IMR-90 (cell line): ENCODE measurements around the gene MPST. TPM values are rescaled to one million over a fixed set of nuclear protein-coding genes. Genes with fewer than 3 reads are reported as not detected.

ENCODE experiments used
- ATAC-seq: fragments of 200-7000 bp; cut with Tn5 transposase; 2 replicates; pipeline ENCODE4 v1.9.1; 2020; ENCODE audit warnings: low read depth, mild to moderate bottlenecking, moderate library complexity
- BruUV-seq: library from RNA; stranded (reverse); fragments of 400-500 nt; replicated peaks from 2 replicates; lab custom pipeline; 2021; lab: Mats Ljungman, UMichigan
- CTCF ChIA-PET: fragments of 300-600 bp; formaldehyde crosslinking; extraction: SDS; loops from one replicate; lab custom pipeline; 2021; ENCODE audit warnings: antibody characterized with exemption; lab: Yijun Ruan, JAX
- POLR2A ChIA-PET: fragments of 300-600 bp; sonication (Branson Sonifier 250); formaldehyde crosslinking; loops from one replicate; lab custom pipeline; 2022; ENCODE audit warnings: antibody characterized with exemption; ENCODE audit not compliant: unreplicated experiment; lab: Charles Lee
- DNase-seq: peaks from one replicate; pipeline ENCODE4 v3.0.0; 2013
- H2AFZ ChIP-seq: replicated peaks from 2 replicates; pipeline ENCODE3; 2013; ENCODE audit warnings: low read length, mild to moderate bottlenecking; ENCODE audit not compliant: poor library complexity
- H2AK5ac ChIP-seq: 2 replicates; pipeline ENCODE4 v1.6.1; 2013; ENCODE audit warnings: low read depth, low read length, inconsistent platforms
- H2AK9ac ChIP-seq: replicated peaks from 2 replicates; pipeline ENCODE3; 2013; ENCODE audit warnings: mild to moderate bottlenecking, low read depth, low read length, moderate library complexity; ENCODE audit not compliant: poor library complexity
- H2BK120ac ChIP-seq: 2 replicates; pipeline ENCODE4 v1.6.1; 2013; ENCODE audit warnings: low read depth, low read length, inconsistent platforms
- H2BK15ac ChIP-seq: 3 replicates; pipeline ENCODE4 v1.6.1; 2013; ENCODE audit warnings: low read depth, low read length, inconsistent platforms
- H2BK20ac ChIP-seq: 2 replicates; pipeline ENCODE4 v1.6.1; 2013; ENCODE audit warnings: low read depth, mild to moderate bottlenecking, inconsistent platforms, low read length, moderate library complexity
- H2BK5ac ChIP-seq: 2 replicates; pipeline ENCODE4 v1.6.1; 2013; ENCODE audit warnings: mild to moderate bottlenecking, low read depth, low read length, inconsistent platforms; ENCODE audit not compliant: poor library complexity, severe bottlenecking
- H3K14ac ChIP-seq: replicated peaks from 2 replicates; pipeline ENCODE4 v1.6.1; 2013; ENCODE audit warnings: low read depth, low read length, inconsistent platforms
- H3K18ac ChIP-seq: 2 replicates; pipeline ENCODE4 v1.6.1; 2013; ENCODE audit warnings: low read depth, low read length, control low read depth
- H3K23ac ChIP-seq: 2 replicates; pipeline ENCODE4 v1.6.1; 2013; ENCODE audit warnings: low read depth, low read length, inconsistent platforms
- H3K27ac ChIP-seq: 2 replicates; pipeline ENCODE4 v1.5.1; 2013; ENCODE audit warnings: mild to moderate bottlenecking, control low read depth, low read length; ENCODE audit not compliant: insufficient read depth
- H3K27me3 ChIP-seq: 2 replicates; pipeline ENCODE4 v1.6.1; 2013; ENCODE audit warnings: low read length; ENCODE audit not compliant: control insufficient read depth, insufficient read depth
- H3K36me3 ChIP-seq: 2 replicates; pipeline ENCODE4 v1.6.1; 2013; ENCODE audit warnings: low read length, mixed read lengths; ENCODE audit not compliant: control insufficient read depth, insufficient read depth
- H3K4ac ChIP-seq: 2 replicates; pipeline ENCODE4 v1.6.1; 2013; ENCODE audit warnings: low read depth, low read length, inconsistent platforms
- H3K4me1 ChIP-seq: 2 replicates; pipeline ENCODE4 v1.6.1; 2013; ENCODE audit warnings: low read length, mixed read lengths; ENCODE audit not compliant: control insufficient read depth, insufficient read depth
- H3K4me2 ChIP-seq: 2 replicates; pipeline ENCODE4 v1.6.1; 2013; ENCODE audit warnings: low read depth, mild to moderate bottlenecking, control low read depth, low read length, moderate library complexity
- H3K4me3 ChIP-seq: 2 replicates; pipeline ENCODE4 v1.5.1; 2013; ENCODE audit warnings: low read depth, mild to moderate bottlenecking, control low read depth, low read length, moderate library complexity; ENCODE audit not compliant: insufficient read depth
- H3K56ac ChIP-seq: 2 replicates; pipeline ENCODE4 v1.6.1; 2013; ENCODE audit warnings: low read length, inconsistent platforms; ENCODE audit not compliant: insufficient read depth; ENCODE audit errors: extremely low read depth
- H3K79me1 ChIP-seq, 2 experiments: 2 replicates each; pipeline ENCODE4 v1.6.1; 2013; ENCODE audit warnings: low read length in 2 of 2, inconsistent platforms in 1 of 2, low read depth in 1 of 2
- H3K9ac ChIP-seq: 2 replicates; pipeline ENCODE4 v1.6.1; 2013; ENCODE audit warnings: low read depth, low read length, control low read depth
- H3K9me1 ChIP-seq: 2 replicates; pipeline ENCODE4 v1.6.1; 2013; ENCODE audit warnings: low read length, inconsistent platforms; ENCODE audit not compliant: insufficient read depth
- H3K9me3 ChIP-seq: 2 replicates; pipeline ENCODE4 v1.6.1; 2013; ENCODE audit warnings: low read length; ENCODE audit not compliant: control insufficient read depth, insufficient read depth
- H4K20me1 ChIP-seq: 2 replicates; pipeline ENCODE4 v1.6.1; 2013; ENCODE audit warnings: low read length, inconsistent platforms; ENCODE audit not compliant: insufficient read depth
- H4K5ac ChIP-seq: 2 replicates; pipeline ENCODE4 v1.6.1; 2013; ENCODE audit warnings: mild to moderate bottlenecking, low read depth, low read length, control low read depth
- H4K8ac ChIP-seq, 2 experiments: 2 replicates each; pipeline ENCODE4 v1.6.1; 2013; ENCODE audit warnings: low read depth in 2 of 2, low read length in 2 of 2, control low read depth in 1 of 2, inconsistent platforms in 1 of 2
- H4K91ac ChIP-seq: 2 replicates; pipeline ENCODE4 v1.6.1; 2013; ENCODE audit warnings: low read depth, low read length, inconsistent platforms; ENCODE audit not compliant: insufficient read depth
- BHLHE40 ChIP-seq: fragments of 150-350 bp; IDR thresholded peaks from 2 replicates; pipeline ENCODE4 v1.6.1; 2016; ENCODE audit warnings: mild to moderate bottlenecking, low read depth, low read length
- CEBPB ChIP-seq: IDR thresholded peaks from 2 replicates; pipeline ENCODE4 v1.6.1; 2012; ENCODE audit warnings: low read depth, low read length, improper control_type of control experiment
- CHD1 ChIP-seq: IDR thresholded peaks from 2 replicates; pipeline ENCODE4 v1.6.1; 2012; ENCODE audit warnings: low read depth, low read length, improper control_type of control experiment
- CTCF ChIP-seq: conservative IDR thresholded peaks from 2 replicates; pipeline ENCODE4 v1.5.1; 2012; ENCODE audit warnings: mild to moderate bottlenecking, low read depth, low read length, improper control_type of control experiment
- ELK1 ChIP-seq: fragments of 150-350 bp; IDR thresholded peaks from 2 replicates; pipeline ENCODE4 v1.6.1; 2016; ENCODE audit warnings: low read depth, mild to moderate bottlenecking, low read length, moderate library complexity, borderline replicate concordance
- FOS ChIP-seq: fragments of 150-350 bp; IDR thresholded peaks from 2 replicates; pipeline ENCODE4 v1.6.1; 2016; ENCODE audit warnings: low read depth, low read length
- MAFK ChIP-seq: IDR thresholded peaks from 2 replicates; pipeline ENCODE4 v1.6.1; 2012; ENCODE audit warnings: low read depth, low read length, improper control_type of control experiment
- MAZ ChIP-seq: IDR thresholded peaks from 2 replicates; pipeline ENCODE4 v1.6.1; 2012; ENCODE audit warnings: low read depth, mild to moderate bottlenecking, low read length, improper control_type of control experiment, moderate library complexity, borderline replicate concordance
- MXI1 ChIP-seq: IDR thresholded peaks from 2 replicates; pipeline ENCODE4 v1.6.1; 2012; ENCODE audit warnings: low read depth, mild to moderate bottlenecking, low read length, moderate library complexity, borderline replicate concordance
- NFE2L2 ChIP-seq: fragments of 150-350 bp; IDR thresholded peaks from 2 replicates; pipeline ENCODE4 v1.6.1; 2016; ENCODE audit warnings: low read depth, mild to moderate bottlenecking, low read length
- POLR2A ChIP-seq: IDR thresholded peaks from 2 replicates; pipeline ENCODE4 v1.6.1; 2012; ENCODE audit warnings: mild to moderate bottlenecking, low read depth, low read length
- RAD21 ChIP-seq: IDR thresholded peaks from 2 replicates; pipeline ENCODE4 v1.6.1; 2012; ENCODE audit warnings: low read length, improper control_type of control experiment
- RCOR1 ChIP-seq: IDR thresholded peaks from 2 replicates; pipeline ENCODE4 v1.6.1; 2012; ENCODE audit warnings: mild to moderate bottlenecking, low read length, improper control_type of control experiment; ENCODE audit not compliant: insufficient replicate concordance
- RFX5 ChIP-seq: IDR thresholded peaks from 2 replicates; pipeline ENCODE4 v1.8.0; 2012; ENCODE audit warnings: low read depth, mild to moderate bottlenecking, low read length, moderate library complexity
- SMC3 ChIP-seq: fragments of 150-350 bp; IDR thresholded peaks from 2 replicates; pipeline ENCODE4 v1.6.1; 2016; ENCODE audit warnings: low read depth, mild to moderate bottlenecking, antibody characterized with exemption, low read length, moderate library complexity
- WGBS, 2 experiments: methylation state at CpG; one replicate each; pipeline versions ENCODE4 v1.1.5 to v1.1.7; 2013; ENCODE audit warnings: missing lambda C conversion rate in 2 of 2; ENCODE audit not compliant: insufficient read length in 1 of 2; ENCODE audit errors: extremely low coverage in 2 of 2; 5-methylcytosine and 5-hydroxymethylcytosine counted together
- dilution Hi-C: fragments of 300-500 bp; cut with HindIII; formaldehyde crosslinking; loops from one replicate; pipeline ENCODE4 v1.14.3; 2018; ENCODE audit warnings: low sequenced_read_pairs; ENCODE audit not compliant: unreplicated experiment
- in situ Hi-C: fragments of 300-500 bp; cut with MboI; formaldehyde crosslinking; loops from 3 replicates; pipeline ENCODE4 v1.14.3; 2019; ENCODE audit warnings: low sequenced_read_pairs, inconsistent platforms, mixed read lengths
- intact Hi-C: fragments of 100-400 bp; cut with micrococcal nuclease; formaldehyde crosslinking; loops from 2 replicates; pipeline ENCODE4 v1.10.0; 2022
- polyA plus RNA-seq, 3 experiments: library from polyadenylated mRNA; depleted of rRNA; stranded (reverse); fragments of >200 nt; gene quantifications; 2 replicates each; pipeline ENCODE4 v1.2.3, GENCODE V29; 2012; ENCODE audit warnings: low replicate concordance in 1 of 3
- total RNA-seq: library from RNA; depleted of rRNA; stranded (reverse); fragments of >200 nt; gene quantifications from 2 replicates; pipeline ENCODE4 v1.2.3, GENCODE V29; 2012
- TF ChIP-seq, protein P1 (sequence below): fragments of 150-350 bp; IDR thresholded peaks from 2 replicates; pipeline ENCODE4 v1.6.1; 2017; ENCODE audit warnings: mild to moderate bottlenecking, antibody characterized with exemption, low read length, low read depth

MPST gene
- total and polyA plus RNA-seq, 2 of the 4 experiments (the other 2 are of a cell fraction), result 19.2 to 43.0 TPM

DNA sequence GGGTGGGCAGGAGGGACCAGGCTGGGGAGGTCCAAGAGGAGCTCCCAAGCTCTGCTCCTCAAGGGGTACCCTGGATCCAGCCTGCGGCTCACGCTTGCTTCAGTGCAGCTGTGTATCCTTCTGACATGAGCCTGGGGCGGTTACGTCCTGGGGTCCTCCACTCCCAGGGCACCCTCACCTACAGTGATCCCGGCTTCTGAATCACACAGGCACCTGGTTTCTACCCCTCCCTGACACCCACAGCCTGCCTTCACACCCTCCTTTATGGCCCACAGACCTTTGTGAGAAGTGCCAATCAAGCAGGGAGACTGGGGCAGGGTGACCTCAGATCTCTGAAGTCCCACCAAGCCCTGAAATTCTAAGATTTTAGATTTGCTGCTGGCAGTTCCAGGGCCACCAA is 1.5 kb downstream of the MPST start:
- BruUV-seq, result no TSS peak
- H4K20me1 ChIP-seq, result peaks cover 23% of the 10 kb centered on the region
- POLR2A ChIA-PET, result no interaction called here

More for the DNA sequence above, 1.5 kb downstream of the MPST start:
- DNase-seq (no peak), ATAC-seq (no peak)
- Histone ChIP-seq H2BK5ac (no peak overlapping the region), H4K91ac (no peak overlapping the region), H3K4ac (no peak overlapping the region), H3K9me3 (no peaks in the 10 kb centered on the region), H3K4me2 (no peak overlapping the region), H2AK5ac (peak overlapping the region; percentile 21; the same call in 1 of the 2 replicates), H2BK20ac (no peak overlapping the region), H3K18ac (no peak overlapping the region), H4K5ac (no peak overlapping the region), H3K14ac (no peak overlapping the region), H2AFZ (no peak overlapping the region), H3K27me3 (no peaks in the 10 kb centered on the region), H3K79me1 (peaks cover 15 to 72% of the 10 kb centered on the region in 2 experiments), H3K9me1 (peaks cover 9% of the 10 kb centered on the region; the same call in 1 of the 2 replicates), H2BK15ac (no peak overlapping the region), H3K36me3 (peaks cover 29% of the 10 kb centered on the region), H3K9ac (no peak overlapping the region), H3K4me1 (peaks cover 7% of the 10 kb centered on the region), H3K23ac (no peak overlapping the region), H3K27ac (no peak overlapping the region), H4K8ac (no peak overlapping the region), H3K56ac (no peak overlapping the region), H2BK120ac (no peak overlapping the region), H2AK9ac (peak overlapping the region; percentile 72), H3K4me3 (no peak overlapping the region)
- TF ChIP-seq NFE2L2 (no peak), CTCF (no peak), RCOR1 (no peak), RFX5 (no peak), BHLHE40 (no peak), POLR2A (no peak), ELK1 (no peak), CEBPB (no peak), MAFK (no peak), MAZ (no peak), FOS (no peak), SMC3 (no peak), CHD1 (no peak), RAD21 (no peak), MXI1 (no peak)
- TF ChIP-seq, protein P1, sequence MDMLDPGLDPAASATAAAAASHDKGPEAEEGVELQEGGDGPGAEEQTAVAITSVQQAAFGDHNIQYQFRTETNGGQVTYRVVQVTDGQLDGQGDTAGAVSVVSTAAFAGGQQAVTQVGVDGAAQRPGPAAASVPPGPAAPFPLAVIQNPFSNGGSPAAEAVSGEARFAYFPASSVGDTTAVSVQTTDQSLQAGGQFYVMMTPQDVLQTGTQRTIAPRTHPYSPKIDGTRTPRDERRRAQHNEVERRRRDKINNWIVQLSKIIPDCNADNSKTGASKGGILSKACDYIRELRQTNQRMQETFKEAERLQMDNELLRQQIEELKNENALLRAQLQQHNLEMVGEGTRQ, result no peak
- WGBS, 2 experiments, result 88% methylated on average over 5 of the region's 5 CpGs; no CpG with 5 or more reads in 1 of the 2 experiments
- CTCF ChIA-PET, result interaction anchor here (1.1 to 1.5 kb wide), 2 partner anchors 15 to 19 kb away, joined by 3 read pairs; no protein-coding TSS in a partner anchor
- in situ Hi-C loops, result no loop called here
- dilution Hi-C loops, result no loop called here
- intact Hi-C loops, result loop anchor here (5.0 kb wide), 1 partner anchor 239 kb away; no protein-coding TSS in a partner anchor
